ENCODE data around the gene NEURL1B. TPM values are rescaled to one million over a fixed set of nuclear protein-coding genes. Genes with fewer than 3 reads are reported as not detected.
"Not testable (repeated sequence)": the region's sequence is repeated elsewhere in the genome, so short reads cannot be mapped to it uniquely, and the experiment has no call there.

Gene NEURL1B
- total and polyA plus RNA-seq, 10 of the 15 experiments (the other 5 are each of a cell fraction or from before 2014, with no cell fraction given): 0.04 to 0.28 (median 0.05) TPM; not detected in 4

GRCh38 chr5:172600571-172600970 lies 40.5 kb upstream of the NEURL1B start:
- SMC1A ChIA-PET (ENCODE audit: uncharacterized antibody, unreplicated experiment): no interaction called here
- H3K4me1 ChIP-seq (ENCODE audit: control insufficient read depth, insufficient read depth, low read length): no peaks in the 10 kb centered on the region
- FAIRE-seq: no peak
- no peak overlapping the region for H3K4me3 ChIP-seq
- H4K20me1 ChIP-seq (ENCODE audit: control insufficient read depth, insufficient read depth): no peaks in the 10 kb centered on the region
- no peak overlapping the region for H3K27ac ChIP-seq (ENCODE audit: control insufficient read depth, insufficient read depth)
- H3K9me3 ChIP-seq (replicated peaks; ENCODE audit: control insufficient read depth, insufficient read depth, low read length): no peaks in the 10 kb centered on the region
- in situ Hi-C loops (cut with MboI) (no loop called here), intact Hi-C loops (cut with micrococcal nuclease; ENCODE audit: unreplicated experiment) (no loop called here)
- CTCF ChIA-PET: no interaction called here
- no peak overlapping the region for H2AFZ ChIP-seq (ENCODE audit: control insufficient read depth, low read depth, low read length)
- BruUV-seq (replicated peaks): no TSS peak
- DNase-seq (ENCODE audit: low read depth, low spot score): no peak
- POLR2A ChIA-PET: no interaction called here
- H3K9ac ChIP-seq (ENCODE audit: control insufficient read depth, insufficient read depth, low read length): no peak overlapping the region
- H3K4me2 ChIP-seq (ENCODE audit: control insufficient read depth, insufficient read depth): no peak overlapping the region
- H3K79me2 ChIP-seq (ENCODE audit: control insufficient read depth, insufficient read depth, low read length): no peaks in the 10 kb centered on the region
- H3K36me3 ChIP-seq (ENCODE audit: control insufficient read depth in 2 of 2, insufficient read depth in 2 of 2, low read length in 1 of 2): no peaks in the 10 kb centered on the region
- RAD21 ChIA-PET (ENCODE audit: unreplicated experiment): no interaction called here
- ATAC-seq: no peak
- WGBS (ENCODE audit: insufficient coverage, insufficient replicate concordance, low lambda C conversion rate, missing lambda C conversion rate): 39% methylated on average over 3 of the region's 3 CpGs
- no peak for TF ChIP-seq MEF2B (IDR thresholded peaks at IDR 0.05; ENCODE audit: partially characterized antibody, poor library complexity, severe bottlenecking)
- no peak for TF ChIP-seq ASH2L (IDR thresholded peaks at IDR 0.05; ENCODE audit: borderline replicate concordance, low read depth)
- TF ChIP-seq ZBTB33 (IDR thresholded peaks at IDR 0.05): no peak
- no peak for TF ChIP-seq JUNB (IDR thresholded peaks at IDR 0.05)
- TF ChIP-seq EP300 (IDR thresholded peaks at IDR 0.05; ENCODE audit: borderline replicate concordance in 1 of 2, control insufficient read depth in 1 of 2, low read depth in 2 of 2, low read length in 2 of 2): no peak
- TF ChIP-seq IRF3 (IDR thresholded peaks at IDR 0.05): no peak
- H3K27me3 ChIP-seq (replicated peaks in 1 of 2; ENCODE audit: control insufficient read depth in 2 of 2, insufficient read depth in 2 of 2, low read length in 1 of 2): peaks cover 0 to 2% of the 10 kb centered on the region in 2 experiments; a peak in 2 of 4 replicates

GRCh38 chr5:172601576-172601975 lies 39.5 kb upstream of the NEURL1B start:
- CTCF ChIA-PET; H3K4me1 ChIP-seq (ENCODE audit: control insufficient read depth, insufficient read depth, low read length); H3K27me3 ChIP-seq (replicated peaks in 1 of 2; ENCODE audit: control insufficient read depth in 2 of 2, insufficient read depth in 2 of 2, low read length in 1 of 2); H3K79me2 ChIP-seq (ENCODE audit: control insufficient read depth, insufficient read depth, low read length); H3K4me2 ChIP-seq (ENCODE audit: control insufficient read depth, insufficient read depth); intact Hi-C loops (cut with micrococcal nuclease; ENCODE audit: unreplicated experiment); H3K4me3 ChIP-seq; FAIRE-seq; H3K9ac ChIP-seq (ENCODE audit: control insufficient read depth, insufficient read depth, low read length); H2AFZ ChIP-seq (ENCODE audit: control insufficient read depth, low read depth, low read length); DNase-seq (ENCODE audit: low read depth, low spot score); SMC1A ChIA-PET (ENCODE audit: uncharacterized antibody, unreplicated experiment); BruUV-seq (replicated peaks); ATAC-seq; POLR2A ChIA-PET; RAD21 ChIA-PET (ENCODE audit: unreplicated experiment); H3K9me3 ChIP-seq (replicated peaks; ENCODE audit: control insufficient read depth, insufficient read depth, low read length); H3K27ac ChIP-seq (ENCODE audit: control insufficient read depth, insufficient read depth); in situ Hi-C loops (cut with MboI); H4K20me1 ChIP-seq (ENCODE audit: control insufficient read depth, insufficient read depth); H3K36me3 ChIP-seq (ENCODE audit: control insufficient read depth in 2 of 2, insufficient read depth in 2 of 2, low read length in 1 of 2): not testable (repeated sequence)
- WGBS (ENCODE audit: insufficient coverage, insufficient replicate concordance, low lambda C conversion rate, missing lambda C conversion rate): 52% methylated on average over 7 of the region's 7 CpGs
